DMS53 treated with DMSO at 0.1 percent for 48 hours (cell line): ENCODE measurements around the gene C20orf204.
"Not testable (repeated sequence)": the region's sequence is repeated elsewhere in the genome, so short reads cannot be mapped to it uniquely, and the experiment has no call there.

Experiments
- DNase-seq: peaks from one replicate; lab custom pipeline; 2025; ENCODE audit not compliant: unreplicated experiment; lab: John Stamatoyannopoulos, UW

The C20orf204 gene

GRCh38 chr20:64035933-64036345, at the start of gene C20orf204:
Gene C20orf204, plus strand, starts transcription at chr20:64036182. Its CDS starts 142 bp downstream, at chr20:64036324.
- DNase-seq, result no peak

DNA sequence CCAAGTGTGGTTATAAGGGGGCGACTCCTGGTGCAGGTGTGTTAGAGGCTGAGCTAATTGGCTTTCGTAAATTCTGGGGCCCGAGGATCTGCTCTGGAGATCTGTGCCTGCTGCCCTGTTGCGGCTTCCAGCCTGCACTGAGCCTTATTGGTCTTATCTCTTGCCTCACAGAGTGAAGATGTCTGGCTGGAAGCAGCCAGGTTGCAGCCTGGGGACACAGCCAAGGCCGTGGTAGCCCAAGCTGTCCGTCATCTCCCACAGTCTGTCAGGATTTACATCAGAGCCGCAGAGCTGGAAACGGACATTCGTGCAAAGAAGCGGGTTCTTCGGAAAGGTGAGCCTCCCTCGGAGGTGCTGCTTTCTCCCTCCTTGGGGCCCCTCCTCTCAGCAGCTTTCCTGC, 35.1 kb upstream of the C20orf204 start:
- no peak for DNase-seq

DNA sequence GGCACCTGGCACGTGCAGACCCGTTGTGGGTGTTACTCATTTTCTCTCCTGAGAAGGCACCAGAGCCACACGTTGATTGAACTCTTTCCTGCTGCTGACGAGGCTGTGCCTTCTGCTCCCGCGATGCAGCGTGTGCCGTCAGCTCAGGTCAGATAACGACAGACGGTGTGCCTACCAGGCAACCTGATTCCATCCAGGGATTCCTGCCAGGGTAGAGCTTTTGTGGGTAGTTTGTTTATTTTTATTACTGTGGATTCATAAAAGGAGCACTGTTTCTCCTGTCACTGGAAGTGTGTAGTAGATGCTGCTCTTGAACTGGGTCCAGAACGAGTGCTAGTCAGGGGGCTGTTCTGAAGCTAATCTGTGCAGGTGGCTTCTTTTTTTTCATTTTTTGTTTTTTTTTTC, 34.4 kb upstream of the C20orf204 start:
- no peak for DNase-seq

DNA sequence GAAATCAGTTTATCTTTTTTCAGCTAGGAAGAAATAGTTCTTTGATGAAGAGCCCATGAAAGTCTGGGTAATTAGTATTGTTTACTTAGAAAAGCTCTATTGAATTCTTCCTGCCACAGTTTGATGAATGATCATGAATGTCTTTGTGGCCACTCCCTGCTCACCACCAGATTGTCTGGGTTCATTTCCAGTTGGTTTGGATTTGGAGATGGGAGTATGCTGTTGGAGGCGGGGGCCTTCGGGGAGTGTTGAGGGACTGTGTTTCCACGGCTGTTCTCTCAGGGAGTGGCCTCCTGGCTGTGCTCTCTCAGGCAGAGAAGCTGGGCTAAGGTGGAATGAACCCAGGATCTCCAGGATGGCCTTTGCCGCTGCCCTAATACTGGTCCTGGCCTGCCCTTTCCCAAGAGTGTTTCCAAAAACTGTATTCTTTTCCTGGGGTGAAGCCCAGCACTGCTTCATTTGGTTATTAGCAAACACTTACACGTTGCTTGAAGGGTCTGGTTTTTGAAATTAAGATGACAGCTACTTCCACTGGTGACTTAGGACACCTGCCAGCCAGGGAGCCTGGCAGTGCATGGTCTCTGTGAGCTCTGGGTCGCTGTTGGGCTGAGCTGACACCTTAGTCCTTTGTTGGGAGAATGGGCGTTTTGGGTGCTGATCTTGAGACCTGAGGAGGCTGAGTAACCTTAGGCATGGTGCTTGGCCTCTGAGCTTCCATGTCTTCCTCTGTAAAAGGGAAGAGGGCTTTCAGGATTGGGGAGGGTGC, 31.8 kb upstream of the C20orf204 start:
- no peak for DNase-seq

DNA sequence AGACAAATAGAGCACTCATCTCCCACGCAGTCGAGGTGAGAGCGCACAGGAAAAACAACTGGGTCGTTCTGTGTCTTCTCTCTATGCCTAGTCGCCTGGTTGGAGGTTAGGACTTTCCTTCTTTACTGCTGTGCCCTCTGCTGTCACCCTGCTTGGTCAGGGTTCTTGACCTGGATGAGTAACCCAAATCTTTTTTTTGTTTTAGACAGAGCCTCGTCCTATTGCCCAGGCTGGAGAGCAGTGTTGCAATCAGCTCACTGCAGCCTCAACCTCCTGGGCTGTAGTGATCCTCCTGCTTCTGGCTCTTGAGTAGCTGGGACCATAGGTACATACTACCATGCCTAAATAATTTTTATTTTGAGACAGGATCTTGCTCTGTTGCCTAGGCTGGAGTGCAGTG, 30.6 kb upstream of the C20orf204 start:
- DNase-seq, result no peak

GRCh38 chr20:64006490-64006889, 29.5 kb upstream of the C20orf204 start:
- no peak for DNase-seq

DNA sequence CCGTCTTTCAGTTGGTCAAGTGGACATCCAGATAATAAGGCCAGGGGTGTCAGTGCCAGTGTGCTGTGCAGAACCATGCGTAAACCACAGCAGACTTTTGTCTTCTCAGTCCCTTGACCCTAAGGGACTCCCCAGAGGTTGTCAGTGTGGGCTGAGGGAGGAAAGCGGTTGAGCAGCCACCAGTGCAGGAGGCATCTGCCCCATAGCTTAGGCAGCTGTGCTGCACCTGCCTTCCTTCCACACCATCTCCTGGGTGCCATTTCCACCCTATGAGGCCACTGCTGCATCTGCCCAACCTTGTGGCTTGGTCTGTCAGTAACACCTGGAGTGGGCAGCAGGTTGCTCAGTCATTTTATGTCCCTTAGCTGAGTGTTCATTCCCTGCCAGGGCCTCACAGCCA, 29.1 kb upstream of the C20orf204 start:
- no peak for DNase-seq

GRCh38 chr20:64009811-64010387, 26.1 kb upstream of the C20orf204 start:
- DNase-seq, result no peak

DNA sequence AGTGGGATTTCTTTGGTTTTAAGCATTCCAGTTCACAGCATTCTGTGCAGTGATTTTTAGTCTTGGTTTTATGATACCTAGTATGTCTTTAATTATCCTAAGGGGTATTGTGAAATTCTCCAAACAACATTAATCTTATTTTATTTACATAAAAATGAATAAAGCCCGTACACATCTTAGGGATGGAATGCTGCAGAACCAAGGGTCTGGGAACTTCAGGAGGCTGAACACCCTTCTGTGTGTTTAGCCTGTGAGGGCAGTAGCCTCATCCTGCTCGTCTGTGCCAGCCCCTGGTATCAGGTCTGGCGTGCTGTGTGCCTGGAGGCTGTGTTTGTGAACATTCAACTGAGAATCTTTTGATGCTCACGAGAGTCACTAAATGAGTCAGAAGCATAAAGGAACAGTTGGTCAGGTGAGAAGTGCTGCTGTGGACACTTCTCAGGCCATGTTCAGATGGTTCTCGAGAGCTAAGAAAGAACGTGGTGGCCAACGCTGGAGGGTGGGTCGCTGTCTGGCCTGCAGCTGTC, 25.2 kb upstream of the C20orf204 start:
- no peak for DNase-seq

- no peak for DNase-seq
These were observed 24.6 kb upstream of the C20orf204 start for GRCh38 chr20:64011366-64011779.

DNA sequence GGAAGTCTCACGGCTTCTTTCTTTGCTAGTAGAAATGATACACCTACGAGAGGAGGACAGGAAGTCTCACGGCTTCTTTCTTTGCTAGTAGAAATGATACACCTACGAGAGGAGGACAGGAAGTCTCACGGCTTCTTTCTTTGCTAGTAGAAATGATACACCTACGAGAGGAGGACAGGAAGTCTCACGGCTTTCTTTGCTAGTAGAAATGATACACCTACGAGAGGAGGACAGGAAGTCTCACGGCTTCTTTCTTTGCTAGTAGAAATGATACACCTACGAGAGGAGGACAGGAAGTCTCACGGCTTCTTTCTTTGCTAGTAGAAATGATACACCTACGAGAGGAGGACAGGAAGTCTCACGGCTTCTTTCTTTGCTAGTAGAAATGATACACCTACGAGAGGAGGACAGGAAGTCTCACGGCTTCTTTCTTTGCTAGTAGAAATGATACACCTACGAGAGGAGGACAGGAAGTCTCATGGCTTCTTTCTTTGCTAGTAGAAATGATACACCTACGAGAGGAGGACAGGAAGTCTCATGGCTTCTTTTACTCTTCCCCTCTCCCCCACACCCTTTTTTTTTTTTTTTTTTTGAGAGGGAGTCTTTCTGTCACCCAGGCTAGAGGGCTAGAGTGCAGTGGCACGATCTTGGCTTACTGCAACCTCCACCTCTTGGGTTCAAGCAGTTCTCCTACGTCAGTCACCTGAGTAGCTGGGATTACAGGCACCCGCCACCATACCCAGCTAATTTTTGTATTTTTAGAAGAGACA, 23.4 kb upstream of the C20orf204 start:
- DNase-seq, result not testable (repeated sequence)

DNA sequence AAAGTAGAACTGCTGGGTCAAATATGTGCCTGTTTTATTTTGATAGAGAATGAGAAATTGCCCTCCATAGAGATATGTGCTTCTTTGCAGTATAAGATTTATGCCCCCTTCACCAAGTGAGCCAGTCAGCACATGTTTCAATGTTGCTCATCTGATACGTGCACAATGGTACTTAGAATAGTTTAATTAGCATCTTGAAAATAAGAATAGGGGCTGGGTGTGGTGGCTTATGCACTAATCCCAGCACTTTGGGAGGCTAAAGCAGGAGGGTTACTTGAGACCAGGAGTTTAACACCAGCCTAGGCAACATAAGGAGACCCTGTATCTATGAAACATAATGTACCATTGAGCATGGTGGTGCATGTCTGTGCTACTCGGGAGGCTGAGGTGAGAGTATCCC, 20.3 kb upstream of the C20orf204 start:
- no peak for DNase-seq

DNA sequence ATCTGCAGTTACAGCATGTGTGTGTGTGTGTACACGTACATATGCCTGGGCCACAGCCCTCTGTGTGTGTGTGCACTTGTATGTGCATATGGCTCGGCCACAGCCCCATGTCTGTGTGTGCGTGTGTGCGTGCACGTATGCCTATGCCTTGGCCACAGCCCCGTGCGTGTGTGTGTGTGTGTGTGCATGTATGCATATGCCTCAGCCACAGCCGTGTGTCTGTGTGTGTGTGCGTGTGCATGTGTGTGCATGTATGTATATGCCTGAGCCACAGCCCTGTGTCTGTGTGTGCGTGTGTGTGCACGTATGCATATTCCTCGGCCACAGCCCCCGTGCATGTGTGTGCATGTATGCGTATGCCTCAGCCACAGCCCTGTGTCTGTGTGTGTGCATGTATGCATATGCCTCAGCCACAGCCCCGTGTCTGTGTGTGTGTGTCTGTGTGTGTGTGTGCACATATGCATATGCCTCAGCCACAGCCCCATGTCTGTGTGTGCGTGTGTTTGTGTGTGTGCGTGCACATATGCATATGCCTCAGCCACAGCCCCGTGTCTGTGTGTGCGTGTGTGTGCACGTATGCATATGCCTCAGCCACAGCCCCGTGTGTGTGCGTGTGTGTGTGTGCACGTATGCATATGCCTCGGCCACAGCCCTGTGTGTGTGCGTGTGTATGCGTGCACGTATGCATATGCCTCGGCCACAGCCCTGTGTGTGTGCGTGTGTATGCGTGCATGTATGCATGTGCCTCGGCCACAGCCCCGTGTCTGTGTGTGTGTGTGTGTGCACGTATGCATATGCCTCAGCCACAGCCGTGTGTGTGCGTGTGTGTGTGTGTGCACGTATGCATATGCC, 14.6 kb upstream of the C20orf204 start:
- DNase-seq, result no peak

GRCh38 chr20:64022671-64023360, 13.2 kb upstream of the C20orf204 start:
- DNase-seq, result no peak

DNA sequence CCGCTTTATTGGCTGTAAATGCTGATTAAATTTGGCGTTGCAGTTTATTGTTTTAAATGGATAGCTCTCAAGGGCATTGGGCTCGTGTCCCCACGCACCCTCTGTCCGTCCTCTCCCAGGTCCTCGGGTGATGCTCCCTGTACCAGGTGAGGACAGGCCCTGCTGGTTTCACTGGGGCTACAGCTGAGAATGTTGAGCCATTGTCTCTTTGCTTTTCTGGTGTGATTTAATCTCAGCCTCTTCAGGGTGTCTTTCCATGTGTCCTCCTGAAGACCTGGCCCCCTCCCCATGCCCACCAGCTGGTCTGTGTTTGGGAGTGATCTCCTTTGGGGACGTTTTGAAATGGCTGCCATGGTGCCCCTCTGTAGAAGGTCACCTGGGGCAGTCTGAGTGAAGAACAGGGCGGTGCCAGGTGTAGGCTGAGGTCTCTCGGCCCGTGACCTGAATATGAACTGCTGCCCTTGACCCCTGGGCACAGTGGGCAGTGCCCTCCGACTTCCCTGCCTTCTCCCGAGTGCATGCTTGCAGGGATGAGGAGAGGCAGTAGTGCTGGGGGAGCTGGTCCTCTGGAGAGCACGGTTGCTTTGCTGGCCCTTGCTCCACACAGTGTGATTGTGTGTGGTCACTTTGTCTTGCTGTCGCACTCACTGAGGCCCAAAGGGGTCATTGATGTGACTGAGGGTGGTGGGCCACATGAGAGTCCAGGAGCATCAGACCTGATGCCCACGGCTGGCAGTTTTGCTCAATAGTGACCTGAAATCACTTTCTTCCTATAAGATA, 12.4 kb upstream of the C20orf204 start:
- no peak for DNase-seq

GRCh38 chr20:64024141-64024990, 11.6 kb upstream of the C20orf204 start:
- no peak for DNase-seq

DNA sequence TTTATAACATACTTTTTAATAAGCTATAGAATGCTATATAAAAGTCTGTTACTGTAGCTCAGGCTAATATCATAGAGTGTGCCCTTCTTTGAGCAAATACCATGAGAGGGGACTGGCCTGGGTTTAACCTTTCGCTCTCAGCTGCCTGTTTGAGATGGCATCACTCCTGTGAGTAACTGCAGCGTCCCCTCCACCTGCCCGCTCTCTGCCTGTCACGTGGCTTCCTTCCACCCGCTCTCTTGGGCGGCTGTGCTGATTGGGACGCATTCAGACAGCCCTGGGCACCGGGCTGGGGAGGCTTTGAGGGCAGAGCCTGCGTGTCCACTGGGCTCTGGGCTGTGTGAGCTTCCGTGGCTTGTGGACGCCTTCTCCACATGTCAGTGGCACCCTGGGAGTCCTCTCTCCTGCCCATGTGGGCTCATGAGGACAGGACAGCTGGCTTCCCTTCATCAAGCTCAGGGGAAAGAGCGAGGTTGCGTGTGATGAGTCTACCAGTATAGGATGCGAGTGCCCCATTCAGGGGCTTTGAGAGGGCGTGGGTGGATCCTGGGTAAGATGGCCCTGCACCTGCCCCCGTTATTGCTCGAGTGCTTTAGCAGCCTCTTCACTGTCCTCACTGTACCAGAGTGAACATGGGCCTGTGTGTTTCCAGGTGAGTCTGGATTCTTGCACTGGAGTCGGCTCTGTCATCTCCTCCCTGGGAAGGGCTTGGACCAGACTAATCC, 10.7 kb upstream of the C20orf204 start:
- DNase-seq, result no peak
